OCI-LY3 (cell line): ENCODE data around the gene ZFYVE9.
A peak's percentile ranks its signal among the peaks of the same experiment; 100 is the strongest.

Experiments used
- H2AFZ ChIP-seq: fragments of 200-600, 300-600 bp; shearing (Covaris generic); 2 replicates; pipeline ENCODE4 v1.6.0; 2014; ENCODE audit warnings: antibody characterized with exemption, low read depth, low read length
- H3K27ac ChIP-seq: fragments of 200-600, 300-600 bp; sonication (generic); 2 replicates; pipeline ENCODE4 v1.5.1; 2014; ENCODE audit warnings: mild to moderate bottlenecking, low read length, moderate library complexity, mixed read lengths
- H3K27me3 ChIP-seq: fragments of 200-600, 300-600 bp; sonication (generic); 2 replicates; pipeline ENCODE4 v1.6.1; 2014; ENCODE audit warnings: low read depth, low read length, mixed read lengths
- H3K36me3 ChIP-seq: fragments of 200-600, 300-600 bp; sonication (generic); replicated peaks from 2 replicates; pipeline ENCODE3; 2014; ENCODE audit warnings: low read depth, low read length, mixed read lengths
- H3K4me1 ChIP-seq: fragments of 300-600, 200-600 bp; sonication (generic); 2 replicates; pipeline ENCODE4 v1.6.1; 2014; ENCODE audit warnings: low read length, mixed read lengths
- H3K4me2 ChIP-seq: fragments of 200-600, 300-600 bp; sonication (generic); 2 replicates; pipeline ENCODE4 v1.6.1; 2014; ENCODE audit warnings: low read length, mixed read lengths
- H3K4me3 ChIP-seq: fragments of 300-600, 200-600 bp; sonication (generic); 2 replicates; pipeline ENCODE4 v1.5.1; 2014; ENCODE audit warnings: antibody characterized with exemption, mild to moderate bottlenecking, low read length, moderate library complexity
- H3K79me2 ChIP-seq: fragments of 300-600, 200-600 bp; shearing (Covaris generic); 2 replicates; pipeline ENCODE4 v1.6.1; 2014; ENCODE audit warnings: mild to moderate bottlenecking, low read length, mixed read lengths
- H3K9ac ChIP-seq: fragments of 300-600, 200-600 bp; shearing (Covaris generic); 2 replicates; pipeline ENCODE4 v1.6.0; 2014; ENCODE audit warnings: mild to moderate bottlenecking, low read length, moderate library complexity
- H3K9me3 ChIP-seq: fragments of 200-600, 300-600 bp; shearing (Covaris generic); 2 replicates; pipeline ENCODE4 v1.6.1; 2014; ENCODE audit warnings: low read length, mixed read lengths; ENCODE audit not compliant: insufficient read depth
- H4K20me1 ChIP-seq: fragments of 200-600, 300-600 bp; sonication (generic); 2 replicates; pipeline ENCODE4 v1.6.1; 2016; ENCODE audit warnings: low read length, mixed read lengths; ENCODE audit not compliant: insufficient read depth
- EZH2phosphoT487 ChIP-seq: fragments of 200-600 bp; shearing (Covaris generic); IDR thresholded peaks from 2 replicates; pipeline ENCODE4 v1.6.1; 2018; ENCODE audit warnings: antibody characterized with exemption, mixed run types, low read depth
- TF ChIP-seq, protein P1 (sequence below): fragments of 200-600, 300-600 bp; sonication (generic); IDR thresholded peaks from 2 replicates; pipeline ENCODE4 v1.5.1; 2014; ENCODE audit warnings: antibody characterized with exemption, low read length, low read depth

The ZFYVE9 gene

DNA sequence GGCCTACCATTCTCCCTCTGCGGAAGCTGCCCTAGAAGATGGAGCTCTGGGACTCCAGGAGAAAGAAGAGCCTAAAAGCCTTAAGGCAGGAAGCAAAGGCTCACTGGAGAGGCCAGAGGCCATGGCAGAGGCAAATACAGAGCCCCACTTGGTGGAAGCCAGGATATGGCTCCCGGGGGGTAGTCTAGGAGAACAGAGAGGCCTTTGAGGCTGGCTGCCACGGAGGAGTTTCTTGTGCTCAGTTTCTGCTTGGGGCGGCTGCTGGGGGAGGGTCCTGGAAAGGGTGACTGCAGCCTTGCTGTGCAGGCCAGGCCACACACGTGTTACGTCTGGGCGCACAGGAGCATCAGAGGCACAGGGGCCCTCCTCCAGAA, 218.7 kb downstream of the ZFYVE9 start:
- Histone ChIP-seq H3K9me3 (no peaks in the 10 kb centered on the region), H4K20me1 (no peaks in the 10 kb centered on the region), H3K4me1 (peaks cover 8% of the 10 kb centered on the region), H3K79me2 (peaks cover 13% of the 10 kb centered on the region), H3K27me3 (no peaks in the 10 kb centered on the region), H3K27ac (no peak overlapping the region), H3K36me3 (peaks cover 16% of the 10 kb centered on the region), H3K9ac (no peak overlapping the region), H3K4me2 (no peak overlapping the region), H3K4me3 (no peak overlapping the region), H2AFZ (no peak overlapping the region)
- TF ChIP-seq EZH2phosphoT487 = no peak

DNA sequence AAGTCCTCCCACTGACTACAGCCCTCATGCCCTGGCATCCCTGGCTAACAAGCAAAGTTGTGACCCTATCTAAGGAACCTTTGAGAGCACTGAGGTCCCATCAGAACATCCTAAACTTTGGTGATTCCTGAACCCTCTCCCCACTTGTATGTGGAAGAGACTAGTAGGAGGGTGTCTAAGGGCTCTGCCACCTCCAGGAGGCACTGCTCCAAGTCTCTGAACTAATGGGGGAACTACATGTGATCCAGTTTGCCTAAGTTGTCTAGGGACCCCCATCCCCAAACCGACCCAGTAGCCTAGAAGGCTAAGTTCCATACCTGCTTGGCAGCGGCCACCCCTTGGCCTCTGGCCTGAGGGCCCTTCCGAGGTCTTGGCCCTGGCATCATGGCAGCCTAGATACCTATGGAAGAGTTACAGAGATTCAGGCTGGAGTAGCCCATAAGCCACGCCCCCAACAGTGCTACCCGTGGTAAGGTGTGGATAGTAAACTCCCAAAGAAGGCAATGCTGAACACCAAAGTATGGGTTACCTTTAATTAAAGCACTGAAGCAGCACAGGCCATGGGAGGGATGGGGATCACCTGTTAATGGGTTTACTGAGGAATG, 222.4 kb downstream of the ZFYVE9 start:
- Histone ChIP-seq H3K4me3 (peak overlapping the region; percentile 98; the same call in 1 of the 2 replicates), H3K4me1 (peaks cover 8% of the 10 kb centered on the region), H3K79me2 (peaks cover 16% of the 10 kb centered on the region), H3K9ac (no peak overlapping the region), H3K27me3 (no peaks in the 10 kb centered on the region), H4K20me1 (no peaks in the 10 kb centered on the region), H3K27ac (no peak overlapping the region), H2AFZ (no peak overlapping the region), H3K9me3 (no peaks in the 10 kb centered on the region), H3K4me2 (peak overlapping the region; percentile 91), H3K36me3 (peaks cover 4% of the 10 kb centered on the region)
- no peak for TF ChIP-seq EZH2phosphoT487
- TF ChIP-seq, protein P1, sequence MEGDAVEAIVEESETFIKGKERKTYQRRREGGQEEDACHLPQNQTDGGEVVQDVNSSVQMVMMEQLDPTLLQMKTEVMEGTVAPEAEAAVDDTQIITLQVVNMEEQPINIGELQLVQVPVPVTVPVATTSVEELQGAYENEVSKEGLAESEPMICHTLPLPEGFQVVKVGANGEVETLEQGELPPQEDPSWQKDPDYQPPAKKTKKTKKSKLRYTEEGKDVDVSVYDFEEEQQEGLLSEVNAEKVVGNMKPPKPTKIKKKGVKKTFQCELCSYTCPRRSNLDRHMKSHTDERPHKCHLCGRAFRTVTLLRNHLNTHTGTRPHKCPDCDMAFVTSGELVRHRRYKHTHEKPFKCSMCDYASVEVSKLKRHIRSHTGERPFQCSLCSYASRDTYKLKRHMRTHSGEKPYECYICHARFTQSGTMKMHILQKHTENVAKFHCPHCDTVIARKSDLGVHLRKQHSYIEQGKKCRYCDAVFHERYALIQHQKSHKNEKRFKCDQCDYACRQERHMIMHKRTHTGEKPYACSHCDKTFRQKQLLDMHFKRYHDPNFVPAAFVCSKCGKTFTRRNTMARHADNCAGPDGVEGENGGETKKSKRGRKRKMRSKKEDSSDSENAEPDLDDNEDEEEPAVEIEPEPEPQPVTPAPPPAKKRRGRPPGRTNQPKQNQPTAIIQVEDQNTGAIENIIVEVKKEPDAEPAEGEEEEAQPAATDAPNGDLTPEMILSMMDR = peak; percentile 13; the same call in 1 of the 2 replicates

DNA sequence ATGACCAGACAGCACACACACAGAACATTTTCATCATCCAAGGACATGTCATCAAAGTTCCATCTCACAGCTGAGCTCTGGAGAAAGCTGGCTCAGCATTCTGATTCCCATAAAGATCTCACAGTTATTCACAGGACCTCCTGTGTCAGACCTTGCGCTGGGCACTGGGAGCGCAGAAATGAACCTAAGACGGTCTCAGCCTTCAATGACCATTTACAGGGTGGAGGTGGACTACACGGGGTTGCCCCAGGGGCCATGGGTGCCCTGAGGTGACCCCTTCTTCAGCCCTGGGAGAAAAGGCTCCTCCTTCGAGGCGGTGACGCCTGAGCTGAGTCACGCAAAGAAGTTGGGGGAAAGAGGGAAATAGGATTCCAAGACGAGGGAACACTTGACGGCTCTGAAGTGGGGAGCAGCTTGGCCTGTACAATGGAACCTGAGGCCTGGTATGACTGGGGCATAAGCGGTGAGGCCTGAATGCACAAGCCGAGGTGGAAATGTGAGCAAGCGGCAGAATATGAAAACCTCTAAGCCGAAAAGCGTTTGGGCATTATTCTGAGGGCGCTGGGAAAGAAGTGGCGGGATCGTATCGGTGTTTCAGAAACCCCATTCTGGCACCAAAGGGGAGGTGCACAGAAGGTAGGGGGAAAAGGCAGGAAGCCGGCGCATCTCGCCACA, 223.3 kb downstream of the ZFYVE9 start:
- peak overlapping the region; percentile 98 for H3K4me3 ChIP-seq
- peak overlapping the region; percentile 91 for H3K4me2 ChIP-seq
- no peaks in the 10 kb centered on the region for H3K27me3 ChIP-seq
- peak overlapping the region; percentile 72 for H3K27ac ChIP-seq
- TF ChIP-seq, protein P1 = no peak
- TF ChIP-seq EZH2phosphoT487 = no peak
- H3K79me2 ChIP-seq = peaks cover 16% of the 10 kb centered on the region
- H3K4me1 ChIP-seq = peaks cover 8% of the 10 kb centered on the region
- H4K20me1 ChIP-seq = no peaks in the 10 kb centered on the region
- H2AFZ ChIP-seq = 0 out of 2 replicates have a peak overlapping the region, but pooled peaks have one; percentile 91
- peaks cover 3% of the 10 kb centered on the region for H3K36me3 ChIP-seq
- H3K9ac ChIP-seq = peak overlapping the region; percentile 95
- no peaks in the 10 kb centered on the region for H3K9me3 ChIP-seq

DNA sequence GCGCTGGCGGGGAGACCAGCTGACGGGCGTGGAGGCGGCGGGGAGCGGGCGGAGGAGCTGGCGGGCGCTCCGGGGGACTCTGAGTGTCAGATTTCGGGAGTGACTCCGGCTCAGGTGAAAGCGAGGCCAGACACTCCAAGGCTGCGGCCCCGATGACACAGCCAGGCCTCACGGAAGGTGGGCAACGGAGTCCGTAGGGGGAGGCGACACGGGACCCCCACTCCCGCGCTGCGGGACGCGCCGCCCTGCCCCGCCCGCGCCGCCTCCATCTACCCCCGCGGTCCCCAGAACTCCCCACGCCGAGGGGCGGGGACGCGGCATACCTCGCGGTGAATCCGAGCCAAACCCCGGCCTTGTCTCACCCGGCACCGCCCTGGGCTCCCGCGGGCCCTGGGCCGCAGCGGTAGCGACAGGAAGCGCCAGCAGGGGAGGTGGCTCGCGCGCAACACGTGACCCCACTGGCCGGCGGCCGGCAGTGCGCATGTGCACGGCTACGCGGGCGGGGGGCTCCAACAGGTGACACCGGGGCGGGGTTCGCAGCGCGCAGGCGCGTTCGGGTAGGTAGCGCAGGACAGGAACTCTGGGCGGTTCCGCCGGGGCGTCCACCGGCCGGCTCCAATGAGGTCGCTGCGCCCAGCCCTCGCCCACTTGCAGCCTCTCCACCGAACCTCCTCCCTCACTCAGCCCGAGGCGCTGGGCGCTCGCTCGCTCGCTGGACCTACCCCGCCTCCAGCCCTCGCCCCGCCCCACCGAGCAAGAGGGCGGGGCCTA, 224.0 kb downstream of the ZFYVE9 start, which contains the start of gene CC2D1B:
CC2D1B (minus strand) TSS at position 460 of the 771 bp plus-strand sequence. CDS start 1,585 bp downstream, outside the sequence.
- Histone ChIP-seq H3K4me1 (peaks cover 8% of the 10 kb centered on the region), H3K27me3 (no peaks in the 10 kb centered on the region), H3K4me3 (peak within 1 kb of the TSS; percentile 98), H3K4me2 (peak within 1 kb of the TSS; percentile 91), H3K36me3 (peaks cover 3% of the 10 kb centered on the region), H2AFZ (peak within 1 kb of the TSS; percentile 91), H3K79me2 (peaks cover 16% of the 10 kb centered on the region), H3K9ac (peak within 1 kb of the TSS; percentile 95), H4K20me1 (no peaks in the 10 kb centered on the region), H3K9me3 (no peaks in the 10 kb centered on the region), H3K27ac (peak within 1 kb of the TSS; percentile 72)
- TF ChIP-seq EZH2phosphoT487 = no peak
- TF ChIP-seq, protein P1 = no peak
